HG02884 (cell line): Measurements from ENCODE around the gene BCL2L13.
A peak's percentile ranks its signal among the peaks of the same experiment; 100 is the strongest.

Experiments
- ATAC-seq: cut with Tn5 transposase; IDR thresholded peaks from one replicate; pipeline ENCODE4 v1.9.1; 2021; ENCODE audit warnings: mild to moderate bottlenecking, moderate library complexity; ENCODE audit not compliant: unreplicated experiment

Gene BCL2L13

GRCh38 chr22:17638432-17639246, at the start of gene BCL2L13:
TSS of gene BCL2L13 (plus strand) at chr22:17638757. CDS start at chr22:17655712, 16,955 bp downstream.
- ATAC-seq: peak; percentile 90

GRCh38 chr22:17589810-17590375, 48.7 kb upstream of the BCL2L13 start:
- ATAC-seq: no peak

GRCh38 chr22:17590586-17590985, 48.0 kb upstream of the BCL2L13 start:
- no peak for ATAC-seq

- ATAC-seq: no peak
Measured at GRCh38 chr22:17592201-17592600, 46.4 kb upstream of the BCL2L13 start.

GRCh38 chr22:17596226-17596625, 42.3 kb upstream of the BCL2L13 start:
- ATAC-seq: no peak

GRCh38 chr22:17597217-17597616, 41.3 kb upstream of the BCL2L13 start:
- ATAC-seq: no peak

- no peak for ATAC-seq
Measured at GRCh38 chr22:17598318-17598717, 40.2 kb upstream of the BCL2L13 start.

GRCh38 chr22:17601031-17601430, 37.5 kb upstream of the BCL2L13 start:
- no peak for ATAC-seq

- ATAC-seq: no peak
Measured at GRCh38 chr22:17603668-17604067, 34.9 kb upstream of the BCL2L13 start.

- no peak for ATAC-seq
Measured at GRCh38 chr22:17606496-17606895, 32.1 kb upstream of the BCL2L13 start.

GRCh38 chr22:17607891-17608521, 30.6 kb upstream of the BCL2L13 start:
- ATAC-seq: no peak

- no peak for ATAC-seq
Measured at GRCh38 chr22:17612057-17612456, 26.5 kb upstream of the BCL2L13 start.

- ATAC-seq: no peak
Measured at GRCh38 chr22:17613280-17613679, 25.3 kb upstream of the BCL2L13 start.

GRCh38 chr22:17627961-17628405, 10.6 kb upstream of the BCL2L13 start:
- ATAC-seq: no peak

GRCh38 chr22:17628406-17629172, 10.0 kb upstream of the BCL2L13 start, which contains the start of gene ATP6V1E1:
TSS of gene ATP6V1E1 (minus strand) at chr22:17628749. CDS start at chr22:17628635, 114 bp downstream.
- peak; percentile 99 for ATAC-seq

GRCh38 chr22:17629173-17629489, 9.4 kb upstream of the BCL2L13 start:
- ATAC-seq: no peak

GRCh38 chr22:17629641-17630040, 8.9 kb upstream of the BCL2L13 start:
- ATAC-seq: no peak

- ATAC-seq: no peak
Measured at GRCh38 chr22:17631076-17631565, 7.4 kb upstream of the BCL2L13 start.

GRCh38 chr22:17633217-17633997, 5.2 kb upstream of the BCL2L13 start:
- no peak for ATAC-seq

GRCh38 chr22:17633998-17634323, 4.6 kb upstream of the BCL2L13 start:
- no peak for ATAC-seq
